ENCODE measurements around the gene ABHD16A.

DNA sequence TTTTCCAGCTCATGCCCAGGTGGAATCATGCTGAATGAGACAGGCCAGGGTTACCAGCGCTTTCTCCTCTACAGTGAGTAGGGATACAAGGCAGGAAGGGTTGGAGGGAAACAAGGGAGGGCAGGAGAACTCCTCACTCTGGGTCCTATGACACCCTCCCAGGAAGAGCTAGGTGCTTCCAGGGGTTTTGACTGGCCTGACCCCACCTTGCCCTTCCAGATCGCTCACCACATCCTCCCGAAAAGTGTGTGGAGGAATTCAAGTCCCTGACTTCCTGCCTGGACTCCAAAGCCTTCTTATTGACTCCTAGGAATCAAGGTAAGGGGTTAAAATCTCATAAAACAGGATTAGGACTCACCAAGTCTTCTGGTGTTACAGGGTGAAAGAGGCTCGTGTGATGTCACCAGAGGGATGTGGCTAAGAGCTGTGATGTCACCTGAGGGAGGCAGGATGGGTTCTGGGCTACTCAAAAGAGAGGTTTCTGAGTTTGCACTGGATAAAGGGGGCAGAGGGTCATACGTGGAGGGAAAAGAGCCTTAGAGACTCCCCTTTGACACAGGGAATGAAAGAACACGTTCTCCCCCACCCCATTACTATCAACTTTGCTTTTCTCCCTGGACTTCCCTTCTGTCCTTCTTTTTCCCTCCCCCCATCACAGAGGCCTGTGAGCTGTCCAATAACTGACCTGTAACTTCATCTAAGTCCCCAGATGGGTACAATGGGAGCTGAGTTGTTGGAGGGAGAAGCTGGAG lies 45.5 kb downstream of the ABHD16A start:
- TF ChIP-seq POLR2AphosphoS5 (IDR thresholded peaks at IDR 0.05; ENCODE audit: borderline replicate concordance, low read depth, low read length): no peak
- TF ChIP-seq EZH2 (IDR thresholded peaks at IDR 0.05): no peak
